Aorta (tissue), 5 donors: ENCODE results near the gene ZBTB18. TPM values are rescaled to one million over a fixed set of nuclear protein-coding genes. Genes with fewer than 3 reads are reported as not detected.

Source experiments
- ATAC-seq: fragments of 200-7000 bp; cut with Tn5 transposase; one replicate; pipeline ENCODE4 v1.9.1; 2022; ENCODE audit warnings: moderate library complexity; ENCODE audit not compliant: low FRiP score
- DNase-seq, 2 donors: peaks; one replicate each; pipeline ENCODE4 v3.0.0-alpha.2; 2020
- H3K27ac ChIP-seq, 2 donors: one replicate each; pipeline ENCODE4 v1.5.1; 2013; ENCODE audit warnings: low read length in 2 of 2, mild to moderate bottlenecking in 2 of 2, moderate library complexity in 2 of 2, control low read depth in 1 of 2, inconsistent platforms in 1 of 2, low read depth in 1 of 2
- H3K27me3 ChIP-seq, 2 donors: one replicate each; pipeline ENCODE4 v1.6.1; 2013; ENCODE audit warnings: control low read depth in 1 of 2, low read length in 1 of 2, mild to moderate bottlenecking in 1 of 2, moderate library complexity in 1 of 2; ENCODE audit not compliant: insufficient read depth in 2 of 2, control insufficient read depth in 1 of 2
- H3K36me3 ChIP-seq, 2 donors: one replicate each; pipeline ENCODE4 v1.6.1; 2013; ENCODE audit warnings: control low read depth in 1 of 2, low read length in 1 of 2, mild to moderate bottlenecking in 1 of 2; ENCODE audit not compliant: insufficient read depth in 2 of 2, control insufficient read depth in 1 of 2
- H3K4me1 ChIP-seq, 2 donors: one replicate each; pipeline ENCODE4 v1.6.1; 2013; ENCODE audit warnings: low read length in 2 of 2, control low read depth in 1 of 2, mild to moderate bottlenecking in 1 of 2, moderate library complexity in 1 of 2; ENCODE audit not compliant: insufficient read depth in 2 of 2, control insufficient read depth in 1 of 2
- H3K4me3 ChIP-seq, 2 donors: one replicate each; pipeline ENCODE4 v1.5.1; 2013; ENCODE audit warnings: low read length in 2 of 2, control low read depth in 1 of 2, mild to moderate bottlenecking in 1 of 2
- H3K9me3 ChIP-seq: one replicate; pipeline ENCODE4 v1.6.1; 2013; ENCODE audit warnings: mild to moderate bottlenecking, low read length; ENCODE audit not compliant: control insufficient read depth
- WGBS, 2 donors: extraction: QIAGEN DNeasy Blood & Tissue Kit; methylation state at CpG; one replicate each; pipeline ENCODE4 v1.1.7; 2013; 5-methylcytosine and 5-hydroxymethylcytosine counted together
- intact Hi-C, 2 donors: fragments of 100-400 bp; cut with DNase I; formaldehyde crosslinking; loops; one replicate each; pipeline versions ENCODE4 v1.14.2 to v1.15.0; 2022
- long read RNA-seq, 2 donors: library from polyadenylated mRNA; unstranded; transcript quantifications; one replicate each; pipeline ENCODE4 v2.0.0, GENCODE V29; 2020 to 2021
- polyA plus RNA-seq, 2 donors: library from polyadenylated mRNA; stranded (reverse); fragments of 200-250 nt; gene quantifications; one replicate each; pipeline ENCODE4 v1.2.3, GENCODE V29; 2013
- total RNA-seq, 2 donors: library from RNA; stranded (reverse); fragmentation: NEBNext Ultra II Directional; extraction: Animal tissue kit (Norgen Biotek cat#: 25700); gene quantifications; one replicate each; pipeline ENCODE4 v1.2.1, GENCODE V29; 2021
- donor health status: healthy with polysubstance abuse.
- donor health status: Bipolar disorder and iron deficiency.
- donor health status: DM: no; HTN: no; CAD: no.
- donor health status: DM: no; HTN: no; CAD: no.
- donor health status: DM: yes; HTN: yes; CAD: no.

The ZBTB18 gene
- total RNA-seq (10 to 100 TPM; 10.6 to 13.2 TPM), polyA plus RNA-seq (1 to 10 TPM; 4.3 to 4.6 TPM)
- long read RNA-seq, donor 1 = 0 reads
- long read RNA-seq, donor 2, partial matches to known transcripts = 0 of 2 reads
- long read RNA-seq, donor 2, other reads (novel, unspliced or antisense) = 2 of 2 reads

- no peaks in the 10 kb centered on the region for H3K27me3 ChIP-seq
- H3K4me3 ChIP-seq = peak within 1 kb of the TSS; percentile 99 to 100
- no peaks in the 10 kb centered on the region for H3K9me3 ChIP-seq
- 29 to 30% methylated on average over 4 of the region's 4 CpGs for WGBS, 2 donors
- intact Hi-C loops = no loop called here
- ATAC-seq (no peak), DNase-seq (no peak)
- H3K4me1 ChIP-seq = no peaks in the 10 kb centered on the region
- H3K36me3 ChIP-seq = peaks cover 0 to 5% of the 10 kb centered on the region in 2 donors
- H3K27ac ChIP-seq = no peak within 1 kb of the TSS
These were observed at the start of gene ZBTB18 for GRCh38 chr1:244050835-244051444. Gene ZBTB18, plus strand, starts transcription at chr1:244051283. Its CDS starts 149 bp downstream, at chr1:244051432.

DNA sequence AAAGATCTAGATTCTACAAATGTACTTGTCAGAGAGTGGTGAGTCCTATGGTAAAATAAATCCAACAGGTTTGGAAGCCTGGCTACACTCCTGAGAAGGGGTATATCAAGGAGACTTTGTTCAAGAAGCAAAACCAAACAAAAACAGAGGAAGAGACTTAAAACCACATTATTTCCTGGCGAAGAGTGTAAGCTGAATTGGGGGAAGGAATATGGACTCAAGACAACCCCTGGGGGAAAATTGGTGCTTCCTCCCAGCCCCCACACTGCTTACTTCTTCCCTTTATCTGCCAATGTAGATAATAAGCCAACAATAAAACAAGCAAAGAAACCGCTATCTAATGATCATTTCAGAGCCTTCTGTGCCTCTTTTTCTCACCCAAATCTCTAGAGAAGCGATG lies 48.4 kb upstream of the ZBTB18 start:
- no peak for ATAC-seq
- H3K4me1 ChIP-seq = no peaks in the 10 kb centered on the region

DNA sequence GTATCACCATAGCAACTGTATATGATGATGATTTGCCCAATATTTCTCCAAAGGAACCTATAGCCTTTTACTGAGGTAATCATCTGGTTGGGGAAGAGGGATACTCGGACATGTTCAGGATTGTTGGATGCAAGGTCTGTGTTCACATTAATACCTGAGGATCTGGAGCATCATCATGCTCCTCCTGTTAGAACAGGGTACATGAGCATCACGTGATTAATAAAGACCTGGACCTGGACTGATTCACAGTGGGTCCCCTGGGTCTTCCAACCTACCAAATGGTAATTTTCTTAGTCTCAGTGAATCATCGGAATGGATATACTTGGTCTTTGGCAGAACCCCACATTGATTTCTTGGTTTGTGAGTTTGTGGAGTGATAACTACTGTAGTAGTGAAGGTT lies 45.6 kb upstream of the ZBTB18 start:
- no peak overlapping the region for H3K4me3 ChIP-seq
- H3K27ac ChIP-seq = no peak overlapping the region
- ATAC-seq (no peak), DNase-seq (no peak)
- 89 to 95% methylated on average over 3 of the region's 3 CpGs for WGBS, 2 donors
- no peaks in the 10 kb centered on the region for H3K27me3 ChIP-seq
- H3K36me3 ChIP-seq = no peaks in the 10 kb centered on the region
- H3K4me1 ChIP-seq = no peaks in the 10 kb centered on the region
- intact Hi-C loops = no loop called here
- H3K9me3 ChIP-seq = peaks cover 1% of the 10 kb centered on the region

More for the DNA sequence above, 48.4 kb upstream of the ZBTB18 start:
- Histone ChIP-seq H3K4me3 (no peak overlapping the region), H3K36me3 (no peaks in the 10 kb centered on the region), H3K27me3 (no peaks in the 10 kb centered on the region), H3K27ac (no peak overlapping the region), H3K9me3 (peaks cover 1% of the 10 kb centered on the region)
- no peak for DNase-seq
- intact Hi-C loops = no loop called here
- 65 to 79% methylated on average over 3 of the region's 3 CpGs for WGBS, 2 donors

DNA sequence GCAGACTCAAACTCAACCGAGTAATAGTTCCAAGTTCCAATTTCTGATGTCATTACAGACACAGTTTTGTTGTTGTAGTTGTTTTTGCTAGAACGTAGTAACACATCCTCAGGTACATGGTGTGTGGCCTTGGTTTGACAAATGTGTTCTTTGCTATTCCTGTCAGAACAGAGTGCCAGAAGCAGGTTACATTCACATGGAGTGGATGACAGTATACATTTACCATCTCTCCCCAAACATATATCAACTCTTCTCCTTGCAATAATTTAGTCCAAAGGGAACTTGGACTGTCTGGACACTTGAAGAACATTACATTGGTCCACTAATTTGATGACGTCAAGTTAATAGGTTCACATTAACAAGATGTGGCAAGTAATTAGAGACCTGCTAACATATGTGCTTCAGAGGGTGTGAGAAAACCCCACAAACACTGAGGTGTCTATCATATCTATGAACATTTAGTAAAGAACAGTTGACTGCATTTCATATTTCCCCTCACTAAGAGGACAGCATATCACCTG lies 44.6 kb upstream of the ZBTB18 start:
- Histone ChIP-seq H3K27ac (no peak overlapping the region), H3K9me3 (peaks cover 1% of the 10 kb centered on the region), H3K27me3 (no peaks in the 10 kb centered on the region), H3K36me3 (no peaks in the 10 kb centered on the region), H3K4me1 (no peaks in the 10 kb centered on the region), H3K4me3 (no peak overlapping the region)
- ATAC-seq = no peak
- DNase-seq = no peak
- intact Hi-C loops = no loop called here
- 58 to 60% methylated on average over 3 of the region's 3 CpGs for WGBS, 2 donors

- intact Hi-C loops = no loop called here
- H3K36me3 ChIP-seq = no peaks in the 10 kb centered on the region
- no peaks in the 10 kb centered on the region for H3K4me1 ChIP-seq
- no peak for ATAC-seq
- DNase-seq = no peak
- no peak overlapping the region for H3K4me3 ChIP-seq
- 91 to 93% methylated on average over 5 of the region's 5 CpGs for WGBS, 2 donors
- H3K9me3 ChIP-seq = peaks cover 1% of the 10 kb centered on the region
- no peaks in the 10 kb centered on the region for H3K27me3 ChIP-seq
- H3K27ac ChIP-seq = no peak overlapping the region
These were observed 44.1 kb upstream of the ZBTB18 start for GRCh38 chr1:244006961-244007360.

DNA sequence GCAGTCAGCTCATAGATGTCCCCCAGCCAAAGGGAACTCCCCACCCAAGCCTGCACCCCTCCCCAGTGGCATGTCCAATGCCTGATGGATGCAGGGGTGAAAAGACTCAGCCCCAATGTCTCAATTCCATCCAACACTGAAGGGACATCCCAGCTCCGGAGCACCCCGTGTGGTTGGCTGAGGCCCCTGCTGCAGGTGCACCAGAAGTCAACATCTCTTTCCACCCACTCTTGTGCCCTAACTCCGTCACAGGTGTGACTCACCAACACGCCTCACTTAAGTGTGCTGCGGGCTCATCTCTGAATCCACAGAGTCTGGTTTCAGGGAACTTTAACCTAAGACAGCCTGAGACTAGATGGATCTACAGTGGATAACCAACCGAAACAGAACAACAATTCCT lies 40.9 kb upstream of the ZBTB18 start:
- WGBS, 2 donors = 83 to 89% methylated on average over 6 of the region's 6 CpGs
- intact Hi-C loops = no loop called here
- Histone ChIP-seq H3K9me3 (peaks cover 1% of the 10 kb centered on the region), H3K4me3 (no peak overlapping the region), H3K27ac (no peak overlapping the region), H3K27me3 (no peaks in the 10 kb centered on the region), H3K4me1 (no peaks in the 10 kb centered on the region), H3K36me3 (no peaks in the 10 kb centered on the region)
- ATAC-seq (no peak), DNase-seq (no peak)

DNA sequence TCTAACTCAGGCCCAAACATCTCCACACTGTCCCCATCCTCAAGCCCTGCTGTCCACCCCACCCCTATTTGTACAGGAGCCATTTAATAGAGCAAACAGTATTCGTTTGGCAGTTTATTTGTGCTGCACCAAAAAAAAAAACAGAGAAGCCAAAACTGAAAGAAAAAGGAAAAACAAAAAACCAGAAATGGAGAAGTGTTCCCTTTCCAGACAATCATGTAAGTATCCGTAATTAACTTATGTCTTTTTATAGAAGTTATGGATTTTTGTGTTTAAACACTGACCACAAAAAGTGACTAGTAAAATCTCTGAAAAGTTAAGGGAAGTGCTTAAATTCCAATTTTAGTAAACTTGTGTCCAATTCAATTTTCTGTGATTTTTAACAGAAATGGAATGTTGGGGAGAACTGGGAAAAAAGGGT lies 40.4 kb upstream of the ZBTB18 start:
- intact Hi-C loops = no loop called here
- no peaks in the 10 kb centered on the region for H3K27me3 ChIP-seq
- 32 to 43% methylated on average over 2 of the region's 2 CpGs for WGBS, 2 donors
- H3K9me3 ChIP-seq = peaks cover 1% of the 10 kb centered on the region
- DNase-seq (no peak), ATAC-seq (no peak)
- H3K4me3 ChIP-seq = no peak overlapping the region
- no peaks in the 10 kb centered on the region for H3K36me3 ChIP-seq
- no peaks in the 10 kb centered on the region for H3K4me1 ChIP-seq
- H3K27ac ChIP-seq = no peak overlapping the region

- no peak overlapping the region for H3K4me3 ChIP-seq
- no peaks in the 10 kb centered on the region for H3K27me3 ChIP-seq
- no peak overlapping the region for H3K27ac ChIP-seq
- intact Hi-C loops = no loop called here
- no peak for DNase-seq
- H3K9me3 ChIP-seq = peaks cover 1% of the 10 kb centered on the region
- H3K36me3 ChIP-seq = no peaks in the 10 kb centered on the region
- 57 to 63% methylated on average over 2 of the region's 2 CpGs for WGBS, 2 donors
- no peaks in the 10 kb centered on the region for H3K4me1 ChIP-seq
- ATAC-seq = no peak
These were observed 39.8 kb upstream of the ZBTB18 start for GRCh38 chr1:244011271-244011670.

DNA sequence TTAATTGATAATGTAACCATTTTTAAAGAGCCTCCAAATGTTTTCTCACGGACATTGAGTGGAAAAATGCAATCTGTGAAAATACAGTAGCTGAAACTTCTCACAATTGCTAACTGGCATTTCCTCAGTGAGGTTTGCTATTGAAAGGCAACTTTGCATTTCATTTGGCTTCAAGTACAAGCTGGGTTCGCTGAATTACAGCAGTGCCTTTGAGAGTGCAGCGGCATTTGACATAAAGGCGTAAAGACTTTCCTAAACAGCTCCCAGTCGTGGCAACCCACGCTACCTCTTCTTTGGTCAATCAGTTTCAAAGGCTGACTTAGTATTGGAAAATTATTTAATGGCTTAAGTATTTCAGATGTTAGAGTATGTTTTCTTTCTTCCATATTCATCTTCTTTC lies 39.3 kb upstream of the ZBTB18 start:
- Histone ChIP-seq H3K27me3 (no peaks in the 10 kb centered on the region), H3K4me1 (no peaks in the 10 kb centered on the region), H3K27ac (no peak overlapping the region), H3K4me3 (no peak overlapping the region), H3K9me3 (peaks cover 1% of the 10 kb centered on the region), H3K36me3 (no peaks in the 10 kb centered on the region)
- ATAC-seq (no peak), DNase-seq (no peak)
- WGBS, 2 donors = 54 to 58% methylated on average over 6 of the region's 6 CpGs
- intact Hi-C loops = no loop called here
